ENCODE data around the gene NOTCH3.

Gene NOTCH3

GRCh38 chr19:15155296-15155695 lies 45.5 kb downstream of the NOTCH3 start:
- Histone ChIP-seq H3K4me2 (ENCODE audit: insufficient read depth, low read length) (no peak overlapping the region), H3K4me3 (ENCODE audit: low read depth in 1 of 2, low read length in 2 of 2) (no peak overlapping the region), H3K9me3 (ENCODE audit: insufficient read depth, low read length, severe bottlenecking) (peaks cover 4% of the 10 kb centered on the region), H3K27me3 (ENCODE audit: insufficient read depth, low read length, poor library complexity) (no peaks in the 10 kb centered on the region), H3K79me2 (ENCODE audit: insufficient read depth, low read length) (no peaks in the 10 kb centered on the region), H3K36me3 (ENCODE audit: insufficient read depth, low read length) (peaks cover 8% of the 10 kb centered on the region), H3K4me1 (ENCODE audit: insufficient read depth, low read length) (no peaks in the 10 kb centered on the region), H3K27ac (ENCODE audit: low read length) (no peak overlapping the region), H2AFZ (ENCODE audit: low read depth, low read length) (no peak overlapping the region), H3K9ac (ENCODE audit: low read depth, low read length) (no peak overlapping the region), H4K20me1 (ENCODE audit: insufficient read depth, low read length) (no peaks in the 10 kb centered on the region)
- ATAC-seq (ENCODE audit: insufficient read depth, low read depth) = no peak
- DNase-seq = no peak
- TF ChIP-seq CTCF (IDR thresholded peaks at IDR 0.05; ENCODE audit: borderline replicate concordance, extremely low read depth, low read length, poor library complexity, severe bottlenecking) = no peak
- TF ChIP-seq EZH2 (IDR thresholded peaks at IDR 0.05; ENCODE audit: borderline replicate concordance, low read depth, low read length, severe bottlenecking) = no peak

- ATAC-seq (ENCODE audit: insufficient read depth, low read depth) (peak; percentile 75), DNase-seq (peak; percentile 71)
- H3K36me3 ChIP-seq (ENCODE audit: insufficient read depth, low read length) = no peaks in the 10 kb centered on the region
- no peaks in the 10 kb centered on the region for H3K4me1 ChIP-seq (ENCODE audit: insufficient read depth, low read length)
- TF ChIP-seq CTCF (IDR thresholded peaks at IDR 0.05; ENCODE audit: borderline replicate concordance, extremely low read depth, low read length, poor library complexity, severe bottlenecking) = peak; percentile 86
- no peak for TF ChIP-seq EZH2 (IDR thresholded peaks at IDR 0.05; ENCODE audit: borderline replicate concordance, low read depth, low read length, severe bottlenecking)
- no peaks in the 10 kb centered on the region for H4K20me1 ChIP-seq (ENCODE audit: insufficient read depth, low read length)
- no peaks in the 10 kb centered on the region for H3K9me3 ChIP-seq (ENCODE audit: insufficient read depth, low read length, severe bottlenecking)
- H3K27me3 ChIP-seq (ENCODE audit: insufficient read depth, low read length, poor library complexity) = no peaks in the 10 kb centered on the region
- no peak overlapping the region for H2AFZ ChIP-seq (ENCODE audit: low read depth, low read length)
- H3K27ac ChIP-seq (ENCODE audit: low read length) = no peak overlapping the region
- H3K4me2 ChIP-seq (ENCODE audit: insufficient read depth, low read length) = no peak overlapping the region
- H3K9ac ChIP-seq (ENCODE audit: low read depth, low read length) = no peak overlapping the region
- H3K4me3 ChIP-seq (ENCODE audit: low read depth in 1 of 2, low read length in 2 of 2) = no peak overlapping the region
- H3K79me2 ChIP-seq (ENCODE audit: insufficient read depth, low read length) = no peaks in the 10 kb centered on the region
These were observed 46.7 kb downstream of the NOTCH3 start for GRCh38 chr19:15154002-15154612.

- Histone ChIP-seq H3K27me3 (ENCODE audit: insufficient read depth, low read length, poor library complexity) (peaks cover 4% of the 10 kb centered on the region), H3K4me3 (ENCODE audit: low read depth in 1 of 2, low read length in 2 of 2) (no peak overlapping the region), H3K9me3 (ENCODE audit: insufficient read depth, low read length, severe bottlenecking) (no peaks in the 10 kb centered on the region), H2AFZ (ENCODE audit: low read depth, low read length) (no peak overlapping the region), H3K79me2 (ENCODE audit: insufficient read depth, low read length) (no peaks in the 10 kb centered on the region), H4K20me1 (ENCODE audit: insufficient read depth, low read length) (no peaks in the 10 kb centered on the region), H3K36me3 (ENCODE audit: insufficient read depth, low read length) (no peaks in the 10 kb centered on the region), H3K9ac (ENCODE audit: low read depth, low read length) (no peak overlapping the region), H3K4me1 (ENCODE audit: insufficient read depth, low read length) (no peaks in the 10 kb centered on the region), H3K27ac (ENCODE audit: low read length) (no peak overlapping the region), H3K4me2 (ENCODE audit: insufficient read depth, low read length) (no peak overlapping the region)
- DNase-seq = no peak
- ATAC-seq (ENCODE audit: insufficient read depth, low read depth) = no peak
- no peak for TF ChIP-seq EZH2 (IDR thresholded peaks at IDR 0.05; ENCODE audit: borderline replicate concordance, low read depth, low read length, severe bottlenecking)
- TF ChIP-seq CTCF (IDR thresholded peaks at IDR 0.05; ENCODE audit: borderline replicate concordance, extremely low read depth, low read length, poor library complexity, severe bottlenecking) = no peak
These were observed 51.1 kb downstream of the NOTCH3 start for GRCh38 chr19:15149737-15150136.
